Body of pancreas (tissue), 4 donors: ENCODE measurements around the gene KIAA1549. TPM values are rescaled to one million over a fixed set of nuclear protein-coding genes. Genes with fewer than 3 reads are reported as not detected.

ENCODE experiments used
- ATAC-seq: fragments of 150-250 bp; one replicate; pipeline ENCODE4 v1.9.1; 2016
- DNase-seq, 4 donors: peaks; one replicate each; pipeline ENCODE4 v3.0.0-alpha.2; 2019
- H3K27ac ChIP-seq, 4 donors: fragments of 200-600 bp; sonication (generic); 1 replicate in 3 of 4; 2 replicates in 1 of 4; pipeline versions ENCODE4 v1.5.1 to v1.6.1; 2016 to 2019; ENCODE audit warnings: mild to moderate bottlenecking in 1 of 4, mixed read lengths in 1 of 4, moderate library complexity in 1 of 4
- H3K27me3 ChIP-seq, 2 donors: fragments of 200-600 bp; sonication (generic); one replicate each; pipeline ENCODE4 v1.6.0; 2016; ENCODE audit warnings: mild to moderate bottlenecking in 1 of 2
- H3K36me3 ChIP-seq, 2 donors: fragments of 200-600 bp; sonication (generic); replicated peaks in 1 of 2; 2 replicates each; pipeline ENCODE4 v1.5.1; 2016; ENCODE audit warnings: low read depth in 2 of 2; ENCODE audit not compliant: insufficient read depth in 1 of 2
- H3K4me1 ChIP-seq: fragments of 200-600 bp; sonication (generic); one replicate; pipeline ENCODE4 v1.6.0; 2016
- H3K4me3 ChIP-seq, 2 donors: fragments of 200-600 bp; sonication (generic); 1 replicate in 1 of 2; 2 replicates in 1 of 2; pipeline ENCODE4 v1.5.1; 2016 to 2019
- H3K9me3 ChIP-seq, 3 donors: fragments of 200-600 bp; sonication (generic); 1 replicate in 2 of 3; 2 replicates in 1 of 3; pipeline ENCODE4 v1.5.1; 2016
- POLR2A ChIP-seq, 3 donors: fragments of 450-650 bp; IDR thresholded peaks; one replicate each; pipeline ENCODE4 v1.6.1; 2016; ENCODE audit warnings: antibody characterized with exemption in 3 of 3, mild to moderate bottlenecking in 2 of 3
- WGBS, 2 donors: methylation state at CpG; one replicate each; pipeline ENCODE4 v1.1.5; 2017; 5-methylcytosine and 5-hydroxymethylcytosine counted together
- intact Hi-C: fragments of 100-400 bp; cut with DNase I; formaldehyde crosslinking; loops from one replicate; pipeline ENCODE4 v1.15.1; 2023
- total RNA-seq, 2 donors: library from RNA; depleted of rRNA; stranded (reverse); fragments of >200 nt; gene quantifications; one replicate each; pipeline ENCODE4 v1.1.0, GENCODE V29; 2016
- TF ChIP-seq, protein P1 (sequence below), 7 experiments: fragments of 450-650 bp in 4 of 7; fragments of 200-600 bp in 3 of 7; sonication (generic) in 3 of 7; IDR thresholded peaks; one replicate each; pipeline ENCODE4 v1.5.1; 2016 to 2019; ENCODE audit warnings: antibody characterized with exemption in 7 of 7

The KIAA1549 gene
- total RNA-seq, 2 donors from 2014 or later = 5.3 to 6.0 TPM

DNA sequence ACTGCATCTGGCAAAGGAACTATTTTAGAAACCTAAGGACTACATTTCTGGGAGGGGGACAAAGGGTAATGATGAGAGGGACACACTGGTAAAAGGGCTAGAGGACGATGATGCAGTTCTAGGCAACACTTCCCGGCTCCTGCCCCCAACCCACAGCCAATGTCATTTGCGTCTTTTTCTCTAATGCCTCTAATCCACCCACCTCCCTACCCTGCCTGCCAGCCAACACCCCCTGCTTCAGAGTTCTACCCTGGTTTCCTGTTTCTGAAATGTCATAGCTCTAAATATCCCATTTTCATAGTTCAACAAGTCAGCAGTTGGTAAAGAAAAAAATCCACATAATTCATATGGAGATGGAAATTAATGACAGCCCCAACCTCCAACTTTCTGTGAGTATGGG is 79.0 kb downstream of the KIAA1549 start:
- H3K4me3 ChIP-seq = no peak overlapping the region
- no peak overlapping the region for H3K27ac ChIP-seq
- no peaks in the 10 kb centered on the region for H3K4me1 ChIP-seq
- no peaks in the 10 kb centered on the region for H3K27me3 ChIP-seq
- no peaks in the 10 kb centered on the region for H3K9me3 ChIP-seq
- TF ChIP-seq POLR2A (IDR thresholded peaks at IDR 0.05) = no peak
- TF ChIP-seq, protein P1, sequence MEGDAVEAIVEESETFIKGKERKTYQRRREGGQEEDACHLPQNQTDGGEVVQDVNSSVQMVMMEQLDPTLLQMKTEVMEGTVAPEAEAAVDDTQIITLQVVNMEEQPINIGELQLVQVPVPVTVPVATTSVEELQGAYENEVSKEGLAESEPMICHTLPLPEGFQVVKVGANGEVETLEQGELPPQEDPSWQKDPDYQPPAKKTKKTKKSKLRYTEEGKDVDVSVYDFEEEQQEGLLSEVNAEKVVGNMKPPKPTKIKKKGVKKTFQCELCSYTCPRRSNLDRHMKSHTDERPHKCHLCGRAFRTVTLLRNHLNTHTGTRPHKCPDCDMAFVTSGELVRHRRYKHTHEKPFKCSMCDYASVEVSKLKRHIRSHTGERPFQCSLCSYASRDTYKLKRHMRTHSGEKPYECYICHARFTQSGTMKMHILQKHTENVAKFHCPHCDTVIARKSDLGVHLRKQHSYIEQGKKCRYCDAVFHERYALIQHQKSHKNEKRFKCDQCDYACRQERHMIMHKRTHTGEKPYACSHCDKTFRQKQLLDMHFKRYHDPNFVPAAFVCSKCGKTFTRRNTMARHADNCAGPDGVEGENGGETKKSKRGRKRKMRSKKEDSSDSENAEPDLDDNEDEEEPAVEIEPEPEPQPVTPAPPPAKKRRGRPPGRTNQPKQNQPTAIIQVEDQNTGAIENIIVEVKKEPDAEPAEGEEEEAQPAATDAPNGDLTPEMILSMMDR (IDR thresholded peaks at IDR 0.05) = no peak
- 85 to 91% methylated on average over 3 of the region's 3 CpGs for WGBS, 2 donors
- ATAC-seq (no peak), DNase-seq (no peak)
- peaks cover 0 to 2% of the 10 kb centered on the region in 2 donors for H3K36me3 ChIP-seq
- intact Hi-C loops = no loop called here

DNA sequence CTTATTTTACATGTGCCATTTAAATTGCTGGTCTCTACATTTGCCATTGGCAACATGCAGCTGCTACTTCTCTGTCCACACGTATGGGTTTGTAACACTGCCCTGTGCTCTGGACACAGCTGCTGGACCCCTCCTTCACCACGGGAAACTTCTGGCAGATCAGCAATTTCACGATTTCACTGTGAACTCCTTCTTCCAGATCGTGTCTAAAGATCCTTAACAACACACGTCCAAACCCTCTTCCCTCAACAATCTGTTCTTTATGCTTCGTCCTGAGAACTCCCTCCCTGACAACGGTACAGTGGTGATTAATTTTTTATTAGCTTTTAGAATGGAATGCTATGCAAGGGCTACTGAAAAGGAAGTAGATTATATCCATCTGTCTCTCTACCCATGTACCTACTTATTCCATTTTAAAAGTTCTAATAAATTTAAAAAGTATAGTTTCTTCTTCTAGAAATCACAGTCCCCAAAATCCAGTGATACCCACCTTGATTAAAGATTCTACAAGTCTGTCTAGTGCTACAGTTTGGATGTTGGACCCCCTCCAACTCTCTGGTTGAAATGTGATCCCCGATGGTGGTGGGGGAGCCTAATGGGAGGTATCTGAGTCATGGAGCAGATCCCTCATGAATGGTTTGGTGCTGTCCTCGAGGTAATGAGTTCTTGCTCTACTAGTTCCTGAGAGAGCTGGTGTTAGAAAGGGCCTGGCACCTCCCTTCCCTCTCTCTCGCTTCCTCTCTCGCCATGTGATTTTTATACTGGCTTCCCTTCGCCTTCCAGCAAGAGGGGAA is 81.0 kb downstream of the KIAA1549 start:
- no peaks in the 10 kb centered on the region for H3K9me3 ChIP-seq
- no peak overlapping the region for H3K4me3 ChIP-seq
- H3K27me3 ChIP-seq = no peaks in the 10 kb centered on the region
- TF ChIP-seq, protein P1 (IDR thresholded peaks at IDR 0.05) = no peak
- TF ChIP-seq POLR2A (IDR thresholded peaks at IDR 0.05) = no peak
- ATAC-seq (peak; percentile 24), DNase-seq (no peak)
- no peaks in the 10 kb centered on the region for H3K4me1 ChIP-seq
- WGBS, 2 donors = 52 to 57% methylated on average over 12 of the region's 12 CpGs
- H3K36me3 ChIP-seq = peaks cover 0 to 2% of the 10 kb centered on the region in 2 donors
- intact Hi-C loops = no loop called here
- H3K27ac ChIP-seq = no peak overlapping the region

DNA sequence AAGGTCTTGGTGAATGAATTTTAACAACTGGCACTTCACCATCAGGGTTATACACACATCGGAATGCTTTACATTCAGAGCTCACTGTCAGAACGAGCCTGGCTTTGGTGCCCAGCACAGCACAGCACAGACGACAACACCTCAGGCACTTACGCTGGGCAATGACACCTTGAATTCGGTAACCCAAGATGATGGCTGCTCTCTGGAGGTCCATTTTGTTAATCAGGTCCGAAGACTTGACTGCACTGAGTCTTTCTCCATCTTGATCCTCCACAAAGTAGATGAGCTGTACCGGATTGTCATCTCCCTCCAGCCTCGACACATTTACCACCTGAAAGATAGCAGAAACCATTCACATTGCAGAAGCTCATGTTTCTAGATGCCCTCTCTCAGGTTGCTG is 82.4 kb downstream of the KIAA1549 start:
- Histone ChIP-seq H3K9me3 (no peaks in the 10 kb centered on the region), H3K4me3 (no peak overlapping the region)
- 77 to 79% methylated on average over 6 to 8 of the region's 8 CpGs for WGBS, 2 donors

GRCh38 chr7:138898255-138898654 is 82.9 kb downstream of the KIAA1549 start:
- ATAC-seq (no peak), DNase-seq (no peak)
- Histone ChIP-seq H3K27ac (no peak overlapping the region), H3K4me3 (no peak overlapping the region), H3K27me3 (no peaks in the 10 kb centered on the region), H3K36me3 (no peaks in the 10 kb centered on the region), H3K4me1 (no peaks in the 10 kb centered on the region), H3K9me3 (no peaks in the 10 kb centered on the region)
- TF ChIP-seq POLR2A (IDR thresholded peaks at IDR 0.05) = no peak
- TF ChIP-seq, protein P1 (IDR thresholded peaks at IDR 0.05) = no peak
- intact Hi-C loops = no loop called here
- 73 to 74% methylated on average over 3 of the region's 3 CpGs for WGBS, 2 donors

More for the DNA sequence above, 82.4 kb downstream of the KIAA1549 start:
- no peaks in the 10 kb centered on the region for H3K36me3 ChIP-seq
- DNase-seq (no peak), ATAC-seq (no peak)
- no peaks in the 10 kb centered on the region for H3K27me3 ChIP-seq
- H3K4me1 ChIP-seq = no peaks in the 10 kb centered on the region
- intact Hi-C loops = no loop called here
- no peak overlapping the region for H3K27ac ChIP-seq
- TF ChIP-seq POLR2A (IDR thresholded peaks at IDR 0.05) = no peak
- TF ChIP-seq, protein P1 (IDR thresholded peaks at IDR 0.05) = no peak

DNA sequence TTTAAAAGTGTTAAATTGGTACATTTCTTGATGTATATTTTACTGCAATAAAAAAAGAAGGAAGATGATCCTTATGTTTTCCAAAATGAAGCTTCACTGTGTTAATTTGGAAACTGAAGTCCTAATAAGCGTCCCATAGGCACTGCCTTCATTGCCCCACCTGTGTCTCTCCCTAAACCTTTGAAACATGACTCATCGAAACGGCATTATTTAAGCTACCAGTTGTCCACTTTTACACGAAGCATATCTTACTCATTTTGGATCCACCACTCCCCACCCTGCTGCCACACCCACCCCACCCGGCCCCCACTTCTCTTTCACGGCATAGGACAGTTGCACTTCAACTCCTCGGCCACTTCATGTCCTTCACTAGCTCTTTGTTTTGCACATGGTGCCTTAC is 85.5 kb downstream of the KIAA1549 start:
- Histone ChIP-seq H3K4me1 (peaks cover 6% of the 10 kb centered on the region), H3K36me3 (no peaks in the 10 kb centered on the region), H3K4me3 (no peak overlapping the region), H3K27me3 (no peaks in the 10 kb centered on the region), H3K27ac (no peak overlapping the region), H3K9me3 (no peaks in the 10 kb centered on the region)
- intact Hi-C loops = no loop called here
- DNase-seq (no peak), ATAC-seq (no peak)
- no peak for TF ChIP-seq POLR2A (IDR thresholded peaks at IDR 0.05)
- TF ChIP-seq, protein P1 (IDR thresholded peaks at IDR 0.05) = no peak
- 77 to 89% methylated on average over 7 of the region's 7 CpGs for WGBS, 2 donors
